Dermis blood vessel endothelial cell (primary cell): ENCODE results near the gene CCNL2. TPM values are rescaled to one million over a fixed set of nuclear protein-coding genes. Genes with fewer than 3 reads are reported as not detected.
"Not testable (repeated sequence)": the region's sequence is repeated elsewhere in the genome, so short reads cannot be mapped to it uniquely, and the experiment has no call there.

Experiments used
- DNase-seq: peaks from one replicate; pipeline ENCODE4 v3.0.0; 2010
- total RNA-seq: library from RNA; depleted of rRNA; stranded (reverse); fragments of >200 nt; gene quantifications from 2 replicates; pipeline ENCODE4 v1.2.3, GENCODE V29; 2014

The CCNL2 gene
- total RNA-seq, result 71.1 and 183 TPM in 2 replicates

GRCh38 chr1:1399187-1399871 lies at the start of gene CCNL2:
Gene CCNL2, minus strand, starts transcription at chr1:1399335. Its CDS starts 29 bp downstream, at chr1:1399306.
- peak; percentile 99 for DNase-seq

GRCh38 chr1:1446631-1447030 lies 47.5 kb upstream of the CCNL2 start:
- not testable (repeated sequence) for DNase-seq

GRCh38 chr1:1442069-1442770 lies 43.1 kb upstream of the CCNL2 start:
- no peak for DNase-seq

GRCh38 chr1:1441002-1441888 lies 42.1 kb upstream of the CCNL2 start:
- DNase-seq, result peak; percentile 70

- no peak for DNase-seq
Observed at GRCh38 chr1:1440262-1441001, 41.3 kb upstream of the CCNL2 start.

GRCh38 chr1:1439546-1440261 lies 40.6 kb upstream of the CCNL2 start:
- DNase-seq, result no peak

GRCh38 chr1:1438531-1439381 lies 39.6 kb upstream of the CCNL2 start:
- no peak for DNase-seq

- DNase-seq, result no peak
Observed at GRCh38 chr1:1437904-1438376, 38.8 kb upstream of the CCNL2 start.

- DNase-seq, result no peak
Observed at GRCh38 chr1:1437033-1437903, 38.1 kb upstream of the CCNL2 start.

- no peak for DNase-seq
Observed at GRCh38 chr1:1436630-1437032, 37.5 kb upstream of the CCNL2 start.

GRCh38 chr1:1435911-1436629 lies 36.9 kb upstream of the CCNL2 start:
- DNase-seq, result no peak

GRCh38 chr1:1435106-1435903 lies 36.2 kb upstream of the CCNL2 start, which contains the start of gene VWA1:
Gene VWA1, plus strand, starts transcription at chr1:1435690. Its CDS starts 59 bp downstream, at chr1:1435749.
- DNase-seq, result peak; percentile 71

- DNase-seq, result no peak
Observed at GRCh38 chr1:1434824-1435105, 35.6 kb upstream of the CCNL2 start.

GRCh38 chr1:1434131-1434823 lies 35.1 kb upstream of the CCNL2 start:
- peak; percentile 31 for DNase-seq

- peak; percentile 75 for DNase-seq
Observed at GRCh38 chr1:1433804-1434130, 34.6 kb upstream of the CCNL2 start.

GRCh38 chr1:1432951-1433803 lies 34.0 kb upstream of the CCNL2 start:
- DNase-seq, result no peak
